Fibroblast of gingiva (primary cell): Measurements from ENCODE around the gene PARD3.
"Not testable (repeated sequence)": the region's sequence is repeated elsewhere in the genome, so short reads cannot be mapped to it uniquely, and the experiment has no call there.

Experiments used
- DNase-seq: peaks from one replicate; pipeline ENCODE4 v3.0.0-alpha.2; 2011; ENCODE audit warnings: low read depth

Gene PARD3

GRCh38 chr10:34382626-34383025, 432.5 kb downstream of the PARD3 start:
- DNase-seq, result no peak

- no peak for DNase-seq
Measured at GRCh38 chr10:34380856-34381255, 434.2 kb downstream of the PARD3 start.

GRCh38 chr10:34378297-34378696, 436.8 kb downstream of the PARD3 start:
- DNase-seq, result no peak

DNA sequence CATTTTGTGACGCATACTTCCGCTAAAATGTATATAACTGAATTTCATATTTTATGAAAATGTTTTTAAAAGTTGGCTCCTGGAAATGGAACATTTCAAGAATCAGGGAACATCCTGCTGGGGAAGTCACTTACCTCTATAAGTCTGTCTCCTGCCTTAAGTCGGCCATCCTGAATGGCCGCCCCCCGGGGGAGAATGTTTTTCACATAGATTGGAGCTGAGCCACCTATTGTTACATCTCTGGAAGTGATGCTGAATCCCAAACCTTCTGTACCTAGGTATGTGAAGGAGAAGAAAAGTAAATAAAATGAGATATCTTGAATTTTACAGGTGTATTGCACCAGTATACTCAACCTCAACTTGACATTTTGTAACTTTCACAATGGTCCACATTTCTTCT, 437.3 kb downstream of the PARD3 start:
- no peak for DNase-seq

- DNase-seq, result no peak
Measured at GRCh38 chr10:34374356-34375045, 440.6 kb downstream of the PARD3 start.

GRCh38 chr10:34373211-34373610, 441.9 kb downstream of the PARD3 start:
- no peak for DNase-seq

DNA sequence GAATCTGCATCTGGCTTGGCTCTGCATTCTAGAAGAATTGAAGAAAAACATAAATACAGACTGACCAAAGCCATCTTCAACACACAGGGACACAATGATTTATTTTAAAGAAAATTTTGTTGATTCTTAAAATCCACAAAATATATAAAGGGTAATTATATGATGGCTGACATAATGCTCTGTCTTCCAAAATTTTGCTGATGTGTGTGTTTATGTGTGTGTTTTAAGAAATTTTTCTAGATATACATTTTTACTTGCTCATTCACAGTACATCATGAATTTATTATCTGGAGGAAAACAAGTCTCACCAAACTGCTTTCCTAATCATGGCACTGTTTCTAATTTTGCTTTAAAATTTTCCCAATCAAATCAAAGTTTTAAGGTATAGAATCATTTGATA, 442.6 kb downstream of the PARD3 start:
- DNase-seq, result no peak

- no peak for DNase-seq
Measured at GRCh38 chr10:34370126-34370525, 445.0 kb downstream of the PARD3 start.

- DNase-seq, result no peak
Measured at GRCh38 chr10:34369120-34369519, 446.0 kb downstream of the PARD3 start.

GRCh38 chr10:34364253-34365037, 450.7 kb downstream of the PARD3 start:
- DNase-seq, result no peak

- DNase-seq, result no peak
Measured at GRCh38 chr10:34360984-34361383, 454.1 kb downstream of the PARD3 start.

DNA sequence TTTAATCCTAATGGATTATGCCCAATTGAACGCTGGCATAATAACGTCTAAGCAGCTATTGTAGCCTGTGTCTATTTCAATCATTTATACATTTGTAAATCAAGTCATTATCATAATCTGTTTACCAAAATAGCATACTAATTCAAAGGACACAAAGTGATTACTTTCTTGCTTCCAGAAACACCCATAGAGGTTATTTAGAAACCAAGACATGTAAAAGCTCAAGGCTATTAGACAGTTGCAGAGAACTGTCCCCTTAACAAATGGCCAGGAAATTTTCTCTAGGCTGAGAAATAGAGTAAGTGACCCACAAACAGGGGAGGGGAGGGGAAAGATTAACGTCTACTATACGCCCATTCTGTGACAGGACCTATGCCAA, 455.7 kb downstream of the PARD3 start:
- DNase-seq, result no peak

GRCh38 chr10:34358729-34359434, 456.2 kb downstream of the PARD3 start:
- DNase-seq, result no peak

- no peak for DNase-seq
Measured at GRCh38 chr10:34356463-34356862, 458.6 kb downstream of the PARD3 start.

DNA sequence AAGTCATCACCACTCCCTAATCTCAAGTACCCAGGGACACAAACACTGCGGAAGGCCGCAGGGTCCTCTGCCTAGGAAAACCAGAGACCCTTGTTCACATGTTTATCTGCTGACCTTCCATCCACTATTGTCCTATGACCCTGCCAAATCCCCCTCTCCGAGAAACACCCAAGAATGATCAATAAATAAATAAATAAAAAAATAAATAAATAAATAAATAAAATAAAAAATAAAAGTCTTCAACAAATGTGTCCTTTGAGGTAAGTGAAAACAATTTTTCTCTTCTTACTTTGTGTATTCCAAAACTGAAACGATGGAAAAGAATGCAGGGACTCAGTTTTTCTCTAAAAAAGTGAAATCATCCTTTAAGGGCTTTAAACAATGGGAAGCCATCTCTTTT, 461.6 kb downstream of the PARD3 start:
- not testable (repeated sequence) for DNase-seq

- DNase-seq, result not testable (repeated sequence)
Measured at GRCh38 chr10:34352599-34353204, 462.4 kb downstream of the PARD3 start.

- DNase-seq, result peak; percentile 67
Measured at GRCh38 chr10:34351161-34351560, 463.9 kb downstream of the PARD3 start.

DNA sequence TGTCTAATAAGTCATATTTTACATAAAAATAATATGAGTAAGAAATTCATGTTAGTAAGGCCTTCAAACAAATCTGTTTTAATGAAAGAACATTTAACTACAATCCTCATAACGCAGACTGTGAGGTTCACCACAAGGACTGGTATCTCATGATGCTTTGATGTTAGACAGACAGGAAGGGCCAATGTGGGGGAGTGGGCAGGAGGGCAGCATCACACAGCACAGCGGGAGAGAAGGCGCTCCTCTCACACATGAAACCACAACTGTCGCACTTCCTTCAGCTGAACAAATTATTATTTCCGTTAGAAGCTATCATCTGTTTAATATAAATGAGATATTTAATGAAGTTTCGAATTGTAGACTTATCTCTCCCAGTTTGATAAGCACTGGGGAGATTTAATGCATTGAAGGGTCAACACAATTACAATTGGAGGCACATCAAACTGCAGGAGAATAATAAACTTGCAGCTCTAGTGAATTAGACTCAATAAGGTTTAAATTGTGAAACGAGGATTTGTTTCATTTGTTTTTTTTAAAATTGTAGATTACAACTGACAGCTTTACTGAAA, 466.1 kb downstream of the PARD3 start:
- DNase-seq, result no peak

DNA sequence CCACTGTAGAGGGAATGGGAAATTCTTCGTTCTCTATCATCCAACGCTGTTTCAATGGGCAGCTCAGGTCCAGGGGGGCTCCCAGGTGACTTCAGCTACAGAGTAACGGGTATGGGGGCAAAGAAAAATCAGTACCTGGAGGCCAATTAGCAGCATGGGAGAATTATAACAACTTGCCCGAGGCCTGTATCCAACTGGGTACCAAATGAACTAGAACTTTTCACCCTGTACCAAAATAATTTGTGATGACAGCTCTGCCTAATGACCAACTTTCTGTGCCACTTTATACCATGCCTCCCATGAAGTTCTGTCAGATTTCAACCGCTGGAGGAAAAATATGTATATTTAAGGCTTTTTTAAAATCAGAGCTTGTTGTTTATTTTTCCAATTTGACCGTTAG, 467.1 kb downstream of the PARD3 start:
- DNase-seq, result no peak

- no peak for DNase-seq
Measured at GRCh38 chr10:34347131-34347530, 468.0 kb downstream of the PARD3 start.

GRCh38 chr10:34346516-34347100, 468.5 kb downstream of the PARD3 start:
- DNase-seq, result peak; percentile 25

GRCh38 chr10:34345383-34345782, 469.7 kb downstream of the PARD3 start:
- no peak for DNase-seq
